GM19351 (cell line): Measurements from ENCODE around the gene CYTH3.
A peak's percentile ranks its signal among the peaks of the same experiment; 100 is the strongest.

ENCODE experiments used
- ATAC-seq: cut with Tn5 transposase; IDR thresholded peaks from one replicate; pipeline ENCODE4 v1.9.1; 2021; ENCODE audit warnings: mild to moderate bottlenecking, moderate library complexity; ENCODE audit not compliant: unreplicated experiment

The CYTH3 gene

GRCh38 chr7:6258440-6259182 is 13.8 kb downstream of the CYTH3 start:
- no peak for ATAC-seq

- no peak for ATAC-seq
These were observed 14.7 kb downstream of the CYTH3 start for GRCh38 chr7:6257675-6258074.

GRCh38 chr7:6256677-6257535 is 15.5 kb downstream of the CYTH3 start:
- peak; percentile 86 for ATAC-seq

GRCh38 chr7:6256109-6256483 is 16.3 kb downstream of the CYTH3 start:
- ATAC-seq = no peak

- ATAC-seq = no peak
These were observed 17.6 kb downstream of the CYTH3 start for GRCh38 chr7:6254866-6255265.

GRCh38 chr7:6252748-6253147 is 19.7 kb downstream of the CYTH3 start:
- no peak for ATAC-seq

- ATAC-seq = no peak
These were observed 20.1 kb downstream of the CYTH3 start for GRCh38 chr7:6252341-6252746.

- no peak for ATAC-seq
These were observed 20.8 kb downstream of the CYTH3 start for GRCh38 chr7:6251653-6252052.

- peak; percentile 86 for ATAC-seq
These were observed 22.0 kb downstream of the CYTH3 start for GRCh38 chr7:6250364-6250833.

GRCh38 chr7:6249043-6249442 is 23.4 kb downstream of the CYTH3 start:
- ATAC-seq = no peak

- no peak for ATAC-seq
These were observed 23.8 kb downstream of the CYTH3 start for GRCh38 chr7:6248581-6248980.

- ATAC-seq = no peak
These were observed 26.0 kb downstream of the CYTH3 start for GRCh38 chr7:6246251-6246917.

GRCh38 chr7:6244021-6244420 is 28.4 kb downstream of the CYTH3 start:
- ATAC-seq = no peak

- ATAC-seq = no peak
These were observed 29.3 kb downstream of the CYTH3 start for GRCh38 chr7:6243168-6243567.

GRCh38 chr7:6242561-6242960 is 29.9 kb downstream of the CYTH3 start:
- no peak for ATAC-seq

GRCh38 chr7:6241607-6241973 is 30.8 kb downstream of the CYTH3 start:
- ATAC-seq = no peak

GRCh38 chr7:6238309-6238925 is 34.0 kb downstream of the CYTH3 start:
- no peak for ATAC-seq

- ATAC-seq = no peak
These were observed 34.7 kb downstream of the CYTH3 start for GRCh38 chr7:6237730-6238129.

- no peak for ATAC-seq
These were observed 35.4 kb downstream of the CYTH3 start for GRCh38 chr7:6237011-6237410.

- ATAC-seq = no peak
These were observed 37.2 kb downstream of the CYTH3 start for GRCh38 chr7:6235029-6235871.
